GM23338 (cell line): ENCODE measurements around the gene ANKS1B. TPM values are rescaled to one million over a fixed set of nuclear protein-coding genes. Genes with fewer than 3 reads are reported as not detected.

ENCODE experiments used
- ATAC-seq: fragments of 200-7000 bp; cut with Tn5 transposase; 3 replicates; pipeline ENCODE4 v1.9.1; 2020
- DNase-seq: peaks from one replicate; pipeline ENCODE4 v3.0.0-alpha.2; 2015; ENCODE audit warnings: low spot score
- H2AFZ ChIP-seq: fragments of 200-600 bp; sonication (generic); 2 replicates; pipeline ENCODE4 v1.8.0; 2016; ENCODE audit warnings: antibody characterized with exemption, mild to moderate bottlenecking, moderate library complexity
- H3F3A ChIP-seq: fragments of 200-600 bp; sonication (generic); replicated peaks from 2 replicates; pipeline ENCODE4 v1.8.0; 2017; ENCODE audit warnings: antibody characterized with exemption, mixed run types, low read depth
- H3K27ac ChIP-seq: fragments of 200-600 bp; sonication (generic); 2 replicates; pipeline ENCODE4 v1.6.1; 2016; ENCODE audit warnings: low read depth
- H3K27me3 ChIP-seq: fragments of 200-600 bp; sonication (generic); 2 replicates; pipeline ENCODE4 v1.8.0; 2016; ENCODE audit warnings: mild to moderate bottlenecking, mixed run types, moderate library complexity; ENCODE audit not compliant: insufficient read depth
- H3K36me3 ChIP-seq: fragments of 200-600 bp; sonication (generic); 2 replicates; pipeline ENCODE4 v1.8.0; 2016; ENCODE audit warnings: mild to moderate bottlenecking; ENCODE audit not compliant: insufficient read depth
- H3K4me1 ChIP-seq: fragments of 200-600 bp; sonication (generic); 2 replicates; pipeline ENCODE4 v1.8.0; 2016; ENCODE audit warnings: mild to moderate bottlenecking, moderate library complexity; ENCODE audit not compliant: insufficient read depth
- H3K4me2 ChIP-seq: fragments of 200-600 bp; sonication (generic); 2 replicates; pipeline ENCODE4 v1.7.1; 2017; ENCODE audit warnings: mixed run types
- H3K4me3 ChIP-seq: fragments of 200-600 bp; sonication (generic); 2 replicates; pipeline ENCODE4 v1.6.1; 2016; ENCODE audit warnings: mixed run types
- H3K79me2 ChIP-seq: fragments of 200-600 bp; sonication (generic); replicated peaks from 2 replicates; pipeline ENCODE4 v1.8.0; 2017; ENCODE audit warnings: mild to moderate bottlenecking; ENCODE audit not compliant: insufficient read depth
- H3K9me2 ChIP-seq: fragments of 200-600 bp; sonication (generic); 2 replicates; pipeline ENCODE4 v1.8.0; 2017; ENCODE audit not compliant: insufficient read depth
- H4K20me1 ChIP-seq: fragments of 200-600 bp; sonication (generic); replicated peaks from 2 replicates; pipeline ENCODE4 v1.8.0; 2017; ENCODE audit warnings: mild to moderate bottlenecking; ENCODE audit not compliant: insufficient read depth
- H3K27ac Mint-ChIP-seq: 2 replicates; pipeline ENCODE4 v1.8.0; 2020; ENCODE audit warnings: inconsistent platforms, mild to moderate bottlenecking, moderate library complexity, mixed read lengths
- H3K27me3 Mint-ChIP-seq: 3 replicates; pipeline ENCODE4 v1.8.0; 2022; ENCODE audit warnings: low read depth, mild to moderate bottlenecking, moderate library complexity, mixed read lengths, inconsistent platforms; ENCODE audit not compliant: insufficient read depth, poor library complexity
- H3K36me3 Mint-ChIP-seq: 3 replicates; pipeline ENCODE4 v1.8.0; 2021; ENCODE audit warnings: low read depth, mild to moderate bottlenecking, inconsistent platforms, moderate library complexity, mixed read lengths
- H3K4me1 Mint-ChIP-seq: 3 replicates; pipeline ENCODE4 v1.8.0; 2020; ENCODE audit warnings: mild to moderate bottlenecking, inconsistent platforms, mixed read lengths
- H3K4me3 Mint-ChIP-seq: 3 replicates; pipeline ENCODE4 v1.8.0; 2021; ENCODE audit warnings: moderate library complexity, mild to moderate bottlenecking, inconsistent platforms, mixed read lengths
- H3K9me3 Mint-ChIP-seq: 3 replicates; pipeline ENCODE4 v1.8.0; 2020; ENCODE audit warnings: moderate library complexity, mild to moderate bottlenecking, inconsistent platforms, mixed read lengths
- ETS1 ChIP-seq: IDR thresholded peaks from 2 replicates; pipeline ENCODE4 v1.6.1; 2016; ENCODE audit warnings: antibody characterized with exemption
- EZH2 ChIP-seq: fragments of 200-600 bp; sonication (generic); IDR thresholded peaks from one replicate; pipeline ENCODE4 v1.8.0; 2017; ENCODE audit warnings: antibody characterized with exemption, mild to moderate bottlenecking, low read depth; ENCODE audit not compliant: unreplicated experiment
- EZH2phosphoT487 ChIP-seq: fragments of 200-600 bp; sonication (generic); IDR thresholded peaks from one replicate; pipeline ENCODE4 v1.8.1; 2018; ENCODE audit warnings: antibody characterized with exemption; ENCODE audit not compliant: unreplicated experiment
- JUNB ChIP-seq: IDR thresholded peaks from one replicate; pipeline ENCODE4 v1.6.1; 2016; ENCODE audit warnings: antibody characterized with exemption; ENCODE audit not compliant: unreplicated experiment
- NANOG ChIP-seq: IDR thresholded peaks from 2 replicates; pipeline ENCODE4 v1.6.1; 2016; ENCODE audit warnings: antibody characterized with exemption, borderline replicate concordance
- POLR2AphosphoS5 ChIP-seq: IDR thresholded peaks from 2 replicates; pipeline ENCODE4 v1.6.1; 2016; ENCODE audit warnings: antibody characterized with exemption, low read depth
- REST ChIP-seq: IDR thresholded peaks from one replicate; pipeline ENCODE4 v1.6.1; 2018; ENCODE audit warnings: antibody characterized with exemption; ENCODE audit not compliant: unreplicated experiment
- STAT1 ChIP-seq: IDR thresholded peaks from one replicate; pipeline ENCODE4 v1.6.1; 2016; ENCODE audit warnings: antibody characterized with exemption; ENCODE audit not compliant: unreplicated experiment
- ZNF114 ChIP-seq: fragments of 250-450 bp; sonication (Bioruptor Pico); IDR thresholded peaks from 2 replicates; pipeline ENCODE4 v1.5.0; 2020; ENCODE audit warnings: mild to moderate bottlenecking, moderate library complexity
- ZNF331 ChIP-seq: fragments of 250-450 bp; sonication (Bioruptor Pico); IDR thresholded peaks from 2 replicates; pipeline ENCODE4 v1.5.0; 2020; ENCODE audit warnings: low read depth, mild to moderate bottlenecking, moderate library complexity
- ZNF462 ChIP-seq: fragments of 250-450 bp; sonication (Bioruptor Pico); IDR thresholded peaks from 2 replicates; pipeline ENCODE4 v1.5.0; 2020; ENCODE audit warnings: mild to moderate bottlenecking, moderate library complexity
- polyA plus RNA-seq: library from polyadenylated mRNA; unstranded; fragments of >200 nt; fragmentation: Nextera tagmentation; extraction: Ambion mirVana; gene quantifications from 2 replicates; pipeline ENCODE4 v1.2.1, GENCODE V29; 2016
- total RNA-seq: library from RNA; depleted of rRNA; stranded (reverse); fragments of >200 nt; shearing (Covaris generic); gene quantifications from 2 replicates; pipeline ENCODE4 v1.2.3, GENCODE V29; 2014

Gene ANKS1B
- total and polyA plus RNA-seq, 2 experiments from 2014 or later = 4.3 to 5.8 TPM

- TF ChIP-seq EZH2 = no peak
- TF ChIP-seq STAT1 = no peak
- no peak for TF ChIP-seq ZNF114
- no peak for TF ChIP-seq ZNF331
- TF ChIP-seq POLR2AphosphoS5 = no peak
- no peak for TF ChIP-seq NANOG
- no peak for TF ChIP-seq EZH2phosphoT487
- no peak for TF ChIP-seq ETS1
- no peak for TF ChIP-seq JUNB
These were observed 1201.3 kb downstream of the ANKS1B start (continued) for GRCh38 chr12:98783420-98783819.

GRCh38 chr12:98780261-98780660 lies 1204.5 kb downstream of the ANKS1B start:
- H3K4me3 Mint-ChIP-seq = no peak overlapping the region
- no peaks in the 10 kb centered on the region for H3K36me3 ChIP-seq
- H3F3A ChIP-seq = no peaks in the 10 kb centered on the region
- no peak overlapping the region for H3K4me3 ChIP-seq
- H4K20me1 ChIP-seq = no peaks in the 10 kb centered on the region
- no peak overlapping the region for H3K27ac ChIP-seq
- H2AFZ ChIP-seq = 0 out of 2 replicates have a peak overlapping the region, but pooled peaks have one; percentile 10
- peaks cover 5% of the 10 kb centered on the region; the same call in 1 of the 2 replicates for H3K9me2 ChIP-seq
- H3K27ac Mint-ChIP-seq = no peak overlapping the region
- peaks cover 3% of the 10 kb centered on the region; the same call in 2 of the 3 replicates for H3K4me1 Mint-ChIP-seq
- DNase-seq (no peak), ATAC-seq (no peak)
- peaks cover 3% of the 10 kb centered on the region for H3K27me3 Mint-ChIP-seq
- H3K36me3 Mint-ChIP-seq = no peaks in the 10 kb centered on the region
- H3K9me3 Mint-ChIP-seq = no peaks in the 10 kb centered on the region
- no peak overlapping the region for H3K4me2 ChIP-seq
- no peaks in the 10 kb centered on the region for H3K79me2 ChIP-seq
- 0 out of 2 replicates have a peak, but pooled peaks cover 5% of the 10 kb centered on the region for H3K4me1 ChIP-seq
- H3K27me3 ChIP-seq = no peaks in the 10 kb centered on the region
- TF ChIP-seq ZNF114 (no peak), REST (no peak), EZH2phosphoT487 (no peak), ETS1 (no peak), JUNB (no peak), ZNF462 (no peak), ZNF331 (no peak), NANOG (no peak)
